K562 (cell line): ENCODE results near the gene CD93. TPM values are rescaled to one million over a fixed set of nuclear protein-coding genes. Genes with fewer than 3 reads are reported as not detected.

Source experiments
- CREB3 ChIP-seq: fragments of 450-650 bp; conservative IDR thresholded peaks from 2 replicates; pipeline ENCODE4 v1.6.1; 2016; ENCODE audit warnings: missing genetic modification characterization, low read depth, mild to moderate bottlenecking, missing compliant biosample characterization, moderate library complexity
- CREB5 ChIP-seq: fragments of 250-450 bp; sonication (Bioruptor Pico); IDR thresholded peaks from 2 replicates; pipeline ENCODE4 v1.5.0; 2020; ENCODE audit warnings: mild to moderate bottlenecking
- E2F3 ChIP-seq: fragments of 250-450 bp; sonication (Bioruptor Pico); IDR thresholded peaks from 2 replicates; pipeline ENCODE4 v1.4.0; 2020; ENCODE audit warnings: mild to moderate bottlenecking
- ELF2 ChIP-seq: fragments of 250-450 bp; sonication (Bioruptor Pico); IDR thresholded peaks from 2 replicates; pipeline ENCODE4 v1.5.0; 2021; ENCODE audit warnings: mild to moderate bottlenecking
- EWSR1 ChIP-seq: fragments of 450-650 bp; IDR thresholded peaks from 2 replicates; pipeline ENCODE4 v1.6.1; 2018; ENCODE audit warnings: borderline replicate concordance, mild to moderate bottlenecking, low read depth, moderate library complexity; ENCODE audit not compliant: partially characterized antibody
- FOXM1 ChIP-seq, 2 experiments: fragments of 450-650 bp in 1 of 2; sonication (generic) in 1 of 2; formaldehyde crosslinking in 1 of 2; IDR thresholded peaks; 2 replicates each; pipeline versions ENCODE4 v1.6.1 to v1.9.0; 2017 to 2022; ENCODE audit warnings: low read depth in 2 of 2, mild to moderate bottlenecking in 2 of 2, missing genetic modification reagents in 1 of 2, moderate library complexity in 1 of 2
- HLTF ChIP-seq: fragments of 450-650 bp; IDR thresholded peaks from 2 replicates; pipeline ENCODE4 v1.6.1; 2016
- MAFG ChIP-seq: fragments of 450-650 bp; conservative IDR thresholded peaks from 2 replicates; pipeline ENCODE4 v1.6.1; 2016; ENCODE audit warnings: missing genetic modification characterization, missing compliant biosample characterization
- MIER1 ChIP-seq: fragments of 450-650 bp; IDR thresholded peaks from 2 replicates; pipeline ENCODE4 v1.6.1; 2016; ENCODE audit warnings: antibody characterized with exemption, mild to moderate bottlenecking, low read depth
- NFE2 ChIP-seq: IDR thresholded peaks from 2 replicates; pipeline ENCODE4 v1.6.1; 2014; ENCODE audit warnings: antibody characterized with exemption, low read depth
- PREB ChIP-seq: sonication (generic); formaldehyde crosslinking; IDR thresholded peaks from 2 replicates; pipeline ENCODE4 v1.8.1; 2023; ENCODE audit warnings: mild to moderate bottlenecking, missing genetic modification reagents
- RNF2 ChIP-seq: sonication (generic); IDR thresholded peaks from 2 replicates; pipeline ENCODE4 v1.6.1; 2016
- SRSF9 ChIP-seq: fragments of 200-400 bp; formaldehyde crosslinking; IDR thresholded peaks from 2 replicates; pipeline ENCODE4 v1.6.1; 2017; ENCODE audit warnings: low read depth, low read length, borderline replicate concordance
- TBP ChIP-seq: optimal IDR thresholded peaks from 2 replicates; pipeline ENCODE3; 2011; ENCODE audit warnings: low read depth, low read length, improper control_type of control experiment
- TEAD1 ChIP-seq, 2 experiments: fragments of 450-650 bp in 1 of 2; sonication (generic) in 1 of 2; formaldehyde crosslinking; IDR thresholded peaks; 2 replicates each; pipeline versions ENCODE4 v1.4.0 to v1.8.0; 2020 to 2022; ENCODE audit warnings: mild to moderate bottlenecking in 2 of 2, missing genetic modification reagents in 1 of 2
- TFAM ChIP-seq: fragments of 250-450 bp; sonication (Bioruptor Pico); conservative IDR thresholded peaks from 2 replicates; pipeline ENCODE4 v1.5.0; 2021; ENCODE audit warnings: mild to moderate bottlenecking, moderate library complexity
- YBX1 ChIP-seq: fragments of 450-650 bp; IDR thresholded peaks from 2 replicates; pipeline ENCODE4 v1.7.1; 2016; ENCODE audit warnings: mild to moderate bottlenecking
- ZFX ChIP-seq: sonication (generic); formaldehyde crosslinking; IDR thresholded peaks from 2 replicates; pipeline ENCODE4 v1.8.0; 2022; ENCODE audit warnings: mild to moderate bottlenecking, missing genetic modification reagents, moderate library complexity
- ZKSCAN8 ChIP-seq: fragments of 200-800 bp; sonication (Bioruptor generic); IDR thresholded peaks from 2 replicates; pipeline ENCODE4 v1.6.1; 2016; ENCODE audit warnings: missing genetic modification characterization, missing compliant biosample characterization
- ZNF175 ChIP-seq: fragments of 200-800 bp; sonication (Bioruptor generic); IDR thresholded peaks from 2 replicates; pipeline ENCODE4 v1.6.1; 2016; ENCODE audit warnings: low read depth, mild to moderate bottlenecking, missing genetic modification characterization, missing compliant biosample characterization
- ZNF197 ChIP-seq: fragments of 200-800 bp; sonication (Bioruptor generic); IDR thresholded peaks from 2 replicates; pipeline ENCODE4 v1.6.1; 2016; ENCODE audit warnings: low read depth, missing genetic modification characterization, missing compliant biosample characterization
- ZNF253 ChIP-seq: fragments of 250-450 bp; sonication (Bioruptor Pico); conservative IDR thresholded peaks from 2 replicates; pipeline ENCODE4 v1.6.1; 2021; ENCODE audit warnings: mild to moderate bottlenecking
- ZNF274 ChIP-seq: IDR thresholded peaks from 2 replicates; pipeline ENCODE4 v1.6.1; 2011; ENCODE audit warnings: low read depth, mild to moderate bottlenecking, low read length, moderate library complexity, borderline replicate concordance
- ZNF384 ChIP-seq: IDR thresholded peaks from 2 replicates; pipeline ENCODE4 v1.6.1; 2012; ENCODE audit warnings: low read depth, low read length, improper control_type of control experiment
- ZNF77 ChIP-seq: fragments of 250-450 bp; sonication (Bioruptor Pico); IDR thresholded peaks from 2 replicates; pipeline ENCODE4 v1.5.0; 2020
- polyA plus RNA-seq, 8 experiments: library from polyadenylated mRNA; depleted of rRNA in 4 of 8; stranded (reverse) in 5 of 8; unstranded in 3 of 8; fragments of >200 nt; fragmentation: Nextera tagmentation in 2 of 8; fragmentation: Illumina TruSeq in 1 of 8; extraction: Ambion mirVana in 2 of 8; extraction: Trizol in 1 of 8; gene quantifications; 2 replicates each; pipeline versions ENCODE4 v1.2.1 to v1.2.3, GENCODE V29; 2011 to 2014; ENCODE audit warnings: inconsistent platforms in 1 of 8, missing spikeins in 1 of 8
- total RNA-seq, 7 experiments: library from RNA; depleted of rRNA in 6 of 7; stranded (reverse); fragments of >200 nt in 6 of 7; fragmentation: Illumina TruSeq in 2 of 7; extraction: Trizol in 2 of 7; gene quantifications; 2 replicates each; pipeline versions ENCODE4 v1.2.1 to v1.2.3, GENCODE V29; 2011 to 2021; ENCODE audit warnings: low replicate concordance in 1 of 7

CD93 gene
- total and polyA plus RNA-seq, 9 of the 15 experiments (the other 6 are each of a cell fraction or from before 2014, with no cell fraction given), result 0.03 to 0.20 (median 0.05) TPM

- no peak for TF ChIP-seq SRSF9
- TF ChIP-seq E2F3 (CRISPR knock-in tag), result no peak
- TF ChIP-seq NFE2, result no peak
- TF ChIP-seq ZNF175, result peak; percentile 75
- TF ChIP-seq ZNF384, result no peak
- TF ChIP-seq FOXM1 (IDR thresholded peaks at IDR 0.05; ENCODE audit: low read depth), result no peak
- no peak for TF ChIP-seq FOXM1 (CRISPR knock-in tag; IDR thresholded peaks at IDR 0.05; ENCODE audit: low read depth)
- TF ChIP-seq TEAD1 (CRISPR knock-in tag; IDR thresholded peaks at IDR 0.05), result peak in 1 of 2 experiments; percentile 44; a peak in 1 of 4 replicates
- no peak for TF ChIP-seq RNF2
- no peak for TF ChIP-seq MAFG (tag)
- TF ChIP-seq CREB3 (tag), result 0 out of 2 replicates have a peak, but pooled peaks have one; percentile 55
- TF ChIP-seq ZNF274, result no peak
- no peak for TF ChIP-seq MIER1
- TF ChIP-seq HLTF, result no peak
- TF ChIP-seq ZKSCAN8 (CRISPR knock-in tag), result peak; percentile 49; the same call in 1 of the 2 replicates
- TF ChIP-seq EWSR1, result no peak
- TF ChIP-seq ZNF77 (CRISPR knock-in tag), result no peak
- TF ChIP-seq ZFX (CRISPR knock-in tag), result peak; percentile 76
- no peak for TF ChIP-seq ZNF253 (CRISPR knock-in tag)
- no peak for TF ChIP-seq YBX1
- TF ChIP-seq TBP, result peak; percentile 67
- no peak for TF ChIP-seq TFAM
- no peak for TF ChIP-seq ELF2
- no peak for TF ChIP-seq CREB5 (CRISPR knock-in tag)
- no peak for TF ChIP-seq ZNF197 (CRISPR knock-in tag)
- TF ChIP-seq PREB (CRISPR knock-in tag), result no peak
These were observed 35.1 kb downstream of the CD93 start (continued) for GRCh38 chr20:23050847-23051627.
